Endothelial cell of umbilical vein (primary cell): Measurements from ENCODE around the gene ING2.

Experiments
- EZH2 ChIP-seq: IDR thresholded peaks from 2 replicates; pipeline ENCODE4 v1.6.1; 2012; ENCODE audit warnings: borderline replicate concordance, low read depth, mild to moderate bottlenecking, moderate library complexity, low read length, inconsistent platforms; ENCODE audit not compliant: severe bottlenecking
- POLR2A ChIP-seq: IDR thresholded peaks from 2 replicates; pipeline ENCODE4 v1.6.1; 2012; ENCODE audit warnings: low read depth, mild to moderate bottlenecking, control low read depth, low read length

DNA sequence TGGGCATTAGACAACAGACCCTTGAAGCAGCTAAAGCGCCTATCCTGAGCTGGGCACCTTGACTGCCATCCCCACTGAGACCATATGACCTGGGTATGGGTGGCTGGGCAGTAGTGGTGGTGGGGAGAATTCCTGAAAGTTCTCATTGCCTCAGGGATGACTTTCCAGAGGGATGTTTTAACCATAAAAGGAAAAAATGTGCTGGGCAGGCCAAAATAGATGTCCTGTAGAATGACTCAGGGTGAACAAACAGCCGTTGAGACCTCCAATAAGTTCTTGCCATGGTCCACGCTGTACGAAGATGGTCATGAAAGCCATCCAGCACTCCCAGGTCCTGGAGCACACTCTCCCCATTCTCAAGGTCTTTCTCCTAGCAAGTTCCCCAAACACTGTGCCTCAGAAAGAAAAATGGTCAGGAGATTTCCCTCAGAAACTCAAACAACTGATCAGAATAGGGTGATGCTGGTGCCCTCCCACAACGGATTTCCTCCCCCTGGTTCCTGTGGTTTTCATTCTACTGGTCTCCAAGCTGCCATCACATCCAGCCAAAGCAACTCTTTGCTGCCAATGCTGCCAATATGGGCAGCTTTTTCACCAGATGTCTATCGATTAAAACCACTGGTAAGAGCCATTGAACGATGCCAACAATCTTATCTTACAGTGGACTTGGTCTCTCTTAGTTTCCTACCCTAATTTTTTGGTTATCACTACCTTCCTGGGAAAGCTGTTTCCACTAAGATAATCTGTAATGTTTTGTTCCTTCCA is 49.2 kb upstream of the ING2 start:
- TF ChIP-seq EZH2 (no peak), POLR2A (no peak)
